Osteoblast (primary cell): ENCODE data around the gene PABPC1L2B. TPM values are rescaled to one million over a fixed set of nuclear protein-coding genes. Genes with fewer than 3 reads are reported as not detected.
"Not testable (repeated sequence)": the region's sequence is repeated elsewhere in the genome, so short reads cannot be mapped to it uniquely, and the experiment has no call there.

Experiments used
- DNase-seq: peaks from one replicate; pipeline ENCODE4 v3.0.0; 2011; ENCODE audit warnings: low spot score, mixed read lengths; ENCODE audit not compliant: insufficient read length; ENCODE audit errors: missing footprints
- H2AFZ ChIP-seq: 2 replicates; pipeline ENCODE4 v1.6.0; 2011; ENCODE audit warnings: mild to moderate bottlenecking, low read length
- H3K27ac ChIP-seq: 2 replicates; pipeline ENCODE4 v1.5.1; 2011; ENCODE audit warnings: mild to moderate bottlenecking, low read depth, low read length, moderate library complexity
- H3K27me3 ChIP-seq: 2 replicates; pipeline ENCODE4 v1.6.0; 2012; ENCODE audit warnings: mild to moderate bottlenecking, control low read depth, inconsistent platforms, low read length, moderate library complexity; ENCODE audit not compliant: insufficient read depth
- H3K36me3 ChIP-seq: 2 replicates; pipeline ENCODE4 v1.5.1; 2011; ENCODE audit warnings: mild to moderate bottlenecking, low read length, control low read depth, moderate library complexity; ENCODE audit not compliant: insufficient read depth
- H3K4me1 ChIP-seq: 2 replicates; pipeline ENCODE4 v1.5.1; 2011; ENCODE audit warnings: mild to moderate bottlenecking, low read length, control low read depth, moderate library complexity; ENCODE audit not compliant: insufficient read depth
- H3K4me2 ChIP-seq: 2 replicates; pipeline ENCODE4 v1.6.0; 2011; ENCODE audit warnings: mild to moderate bottlenecking, low read length; ENCODE audit not compliant: insufficient read depth
- H3K4me3 ChIP-seq: fragments of 200-600 bp; sonication (generic); 3 replicates; pipeline ENCODE4 v1.5.1; 2012; ENCODE audit warnings: mild to moderate bottlenecking, low read length, inconsistent platforms; ENCODE audit not compliant: insufficient read depth
- H3K79me2 ChIP-seq: 2 replicates; pipeline ENCODE4 v1.6.0; 2012; ENCODE audit warnings: mild to moderate bottlenecking, low read length, control low read depth, inconsistent platforms; ENCODE audit not compliant: insufficient read depth
- H3K9me3 ChIP-seq: 2 replicates; pipeline ENCODE4 v1.5.1; 2011; ENCODE audit warnings: low read depth, low read length, control low read depth
- H4K20me1 ChIP-seq: 2 replicates; pipeline ENCODE4 v1.6.0; 2012; ENCODE audit warnings: mild to moderate bottlenecking, low read length, control low read depth; ENCODE audit not compliant: insufficient read depth
- total RNA-seq: library from RNA; depleted of rRNA; stranded (reverse); fragments of >200 nt; gene quantifications from 2 replicates; pipeline ENCODE4 v1.2.3, GENCODE V29; 2012

Gene PABPC1L2B
- not detected in 2 replicates for total RNA-seq

- H2AFZ ChIP-seq, H3K36me3 ChIP-seq, DNase-seq: not testable (repeated sequence)
Observed at GRCh38 chrX:73002733-73003132, at the start of gene PABPC1L2B. Gene PABPC1L2B, plus strand, starts transcription at chrX:73002939. Its CDS starts 704 bp downstream, at chrX:73003643.

GRCh38 chrX:72959971-72960370 lies 42.8 kb upstream of the PABPC1L2B start:
- H3K27me3 ChIP-seq, H4K20me1 ChIP-seq, DNase-seq, H3K4me3 ChIP-seq, H3K4me2 ChIP-seq, H3K27ac ChIP-seq, H2AFZ ChIP-seq, H3K4me1 ChIP-seq, H3K79me2 ChIP-seq, H3K36me3 ChIP-seq, H3K9me3 ChIP-seq: not testable (repeated sequence)

More at GRCh38 chrX:73002733-73003132, at the start of gene PABPC1L2B:
- not testable (repeated sequence) for H3K4me2 ChIP-seq, H3K9me3 ChIP-seq, H4K20me1 ChIP-seq, H3K27me3 ChIP-seq, H3K79me2 ChIP-seq, H3K4me1 ChIP-seq, H3K4me3 ChIP-seq, H3K27ac ChIP-seq

GRCh38 chrX:72971859-72972258 lies 30.9 kb upstream of the PABPC1L2B start:
- not testable (repeated sequence) for H3K4me1 ChIP-seq, H3K4me2 ChIP-seq, H3K79me2 ChIP-seq, H3K4me3 ChIP-seq, DNase-seq, H3K27me3 ChIP-seq, H3K9me3 ChIP-seq, H3K27ac ChIP-seq, H4K20me1 ChIP-seq, H2AFZ ChIP-seq, H3K36me3 ChIP-seq

- H3K79me2 ChIP-seq, H2AFZ ChIP-seq, H3K4me3 ChIP-seq, H3K9me3 ChIP-seq, H4K20me1 ChIP-seq, H3K27ac ChIP-seq, H3K4me1 ChIP-seq, H3K36me3 ChIP-seq, H3K27me3 ChIP-seq, DNase-seq, H3K4me2 ChIP-seq: not testable (repeated sequence)
Observed at GRCh38 chrX:72974885-72975284, 27.9 kb upstream of the PABPC1L2B start.

- not testable (repeated sequence) for H2AFZ ChIP-seq, H3K4me3 ChIP-seq, H3K79me2 ChIP-seq, H3K27me3 ChIP-seq, H3K4me1 ChIP-seq, DNase-seq, H4K20me1 ChIP-seq, H3K27ac ChIP-seq, H3K4me2 ChIP-seq, H3K36me3 ChIP-seq, H3K9me3 ChIP-seq
Observed at GRCh38 chrX:72980894-72981469, 21.8 kb upstream of the PABPC1L2B start.

GRCh38 chrX:73004032-73004431 lies 1.3 kb downstream of the PABPC1L2B start:
- H2AFZ ChIP-seq, H3K27me3 ChIP-seq, H3K4me2 ChIP-seq, DNase-seq, H3K36me3 ChIP-seq, H4K20me1 ChIP-seq, H3K79me2 ChIP-seq, H3K27ac ChIP-seq, H3K4me3 ChIP-seq, H3K9me3 ChIP-seq, H3K4me1 ChIP-seq: not testable (repeated sequence)
